GM21360 (cell line): ENCODE results near the gene ST7L.

ENCODE experiments used
- ATAC-seq: cut with Tn5 transposase; IDR thresholded peaks from one replicate; pipeline ENCODE4 v1.9.1; 2021; ENCODE audit warnings: mild to moderate bottlenecking, moderate library complexity; ENCODE audit not compliant: unreplicated experiment

Gene ST7L

DNA sequence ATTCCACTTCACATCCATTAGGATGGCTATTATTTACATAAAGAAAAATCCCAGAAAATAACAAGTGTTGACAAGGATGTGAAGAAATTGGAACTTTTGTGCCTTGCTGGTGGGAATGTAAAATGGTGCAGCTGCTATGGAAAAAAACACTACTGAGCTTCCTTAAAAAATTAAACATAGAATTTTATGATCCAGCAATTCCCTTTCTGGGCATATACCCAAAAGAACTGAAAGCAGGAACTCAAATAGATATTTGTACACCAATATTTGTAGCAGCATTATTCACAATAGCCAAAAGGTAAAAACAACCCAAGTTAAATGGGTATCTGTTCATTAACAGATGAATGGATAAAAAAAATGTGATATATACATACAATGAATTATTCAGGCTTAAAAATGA lies 64.5 kb downstream of the ST7L start:
- ATAC-seq: no peak

DNA sequence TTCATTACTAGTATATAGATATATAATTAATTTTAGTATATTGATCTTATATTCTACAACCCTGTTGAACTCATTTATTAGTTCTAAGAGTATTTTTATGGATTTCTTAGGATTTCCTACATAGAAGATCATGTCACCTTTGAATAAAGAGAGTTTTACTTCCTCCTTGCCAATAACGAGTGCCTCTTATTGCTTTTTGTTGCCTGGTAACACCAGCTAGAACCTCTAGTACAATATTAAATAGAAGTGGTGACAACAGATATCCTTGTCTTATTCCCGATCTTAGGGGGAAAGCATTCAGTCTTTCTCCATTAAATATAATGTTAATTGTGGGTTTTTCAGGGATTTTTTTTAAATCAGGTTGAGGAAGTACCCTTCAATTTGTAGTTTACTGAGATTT lies 69.4 kb downstream of the ST7L start:
- ATAC-seq: no peak

DNA sequence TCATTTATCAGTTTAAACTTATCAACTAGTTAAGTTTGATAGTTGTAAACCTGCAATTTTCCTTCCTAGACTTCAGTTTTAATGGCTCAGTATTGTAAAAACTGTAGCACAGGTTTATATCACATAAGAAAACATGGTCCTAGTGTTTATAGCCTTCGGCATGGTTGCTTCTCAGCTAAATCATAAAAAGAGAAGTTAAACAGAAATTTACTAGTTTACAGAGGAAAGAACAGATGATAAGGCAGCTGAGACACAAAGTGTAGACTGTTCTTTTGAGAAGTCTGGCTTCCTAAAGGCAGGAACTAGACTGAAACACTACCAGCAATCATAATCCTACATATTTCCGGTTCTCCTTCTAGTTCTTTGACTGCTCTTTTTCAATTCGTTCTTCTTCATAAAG lies 70.4 kb downstream of the ST7L start:
- ATAC-seq: no peak

DNA sequence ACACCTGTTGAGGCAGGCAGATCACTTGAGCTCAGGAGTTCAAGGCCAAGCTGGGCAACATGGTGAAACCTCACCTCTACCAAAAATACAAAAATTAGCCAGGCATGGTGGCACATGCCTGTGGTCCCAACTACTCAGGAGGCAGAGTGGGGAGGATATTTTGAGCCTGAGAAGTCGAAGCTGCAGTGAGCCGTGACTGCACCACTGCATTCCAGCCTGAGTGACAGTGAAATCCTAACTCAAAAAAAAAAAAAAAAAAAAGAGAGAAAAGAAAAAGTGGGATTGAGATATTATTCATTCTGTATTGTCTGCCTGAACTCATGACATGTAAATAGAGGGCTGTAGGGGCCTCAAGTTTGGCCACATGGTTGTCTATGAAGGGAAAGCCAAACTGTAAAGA lies 72.9 kb downstream of the ST7L start:
- no peak for ATAC-seq

DNA sequence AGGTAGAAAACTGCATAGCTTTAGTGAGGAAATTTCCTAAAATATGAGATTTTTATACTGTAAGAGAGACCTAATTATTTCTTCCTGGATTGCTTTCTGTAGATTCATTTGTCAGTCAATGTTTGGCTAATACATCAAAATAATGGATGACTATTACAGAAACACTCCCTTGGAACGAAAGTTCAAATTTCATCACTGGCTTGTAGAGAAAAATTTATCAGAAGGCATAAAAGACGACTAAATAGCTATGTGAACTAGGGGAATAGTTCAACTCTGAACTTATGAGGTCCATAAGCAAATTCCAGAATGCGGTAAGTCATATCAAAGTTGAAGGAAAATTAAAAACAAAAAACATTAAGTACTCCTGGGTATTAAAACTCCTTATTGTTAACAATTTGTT lies 74.2 kb downstream of the ST7L start:
- ATAC-seq: no peak

DNA sequence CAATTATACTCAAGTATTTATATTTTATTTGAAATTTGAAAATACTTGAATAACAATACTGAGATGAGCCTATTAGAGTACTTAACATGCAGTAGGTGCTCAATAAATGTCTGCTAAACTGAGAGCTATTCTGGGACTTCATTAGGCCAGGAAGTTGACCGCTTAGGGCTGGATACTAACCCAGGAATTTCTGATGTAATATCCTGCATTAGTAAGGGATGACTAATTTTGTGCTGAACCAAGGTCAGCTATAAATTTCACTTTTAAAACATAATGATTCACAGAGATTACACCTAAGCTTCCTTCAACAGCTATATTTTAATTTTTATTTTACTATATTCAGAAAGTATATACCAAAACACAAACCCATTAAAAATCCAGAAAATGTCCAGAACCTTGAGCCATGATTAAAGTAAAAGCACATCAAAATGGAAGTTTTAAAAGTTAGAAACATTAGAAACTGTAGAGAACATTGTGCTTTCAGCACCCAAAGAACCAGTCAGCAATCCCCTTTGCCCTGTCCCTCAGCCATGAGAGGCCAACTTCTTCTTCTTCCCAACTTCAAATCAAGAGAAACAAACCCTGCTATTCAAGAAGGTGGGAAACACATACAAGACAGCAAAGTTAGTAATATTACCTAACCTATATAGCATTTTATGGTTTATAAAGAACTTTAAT lies 74.8 kb downstream of the ST7L start:
- ATAC-seq: no peak

DNA sequence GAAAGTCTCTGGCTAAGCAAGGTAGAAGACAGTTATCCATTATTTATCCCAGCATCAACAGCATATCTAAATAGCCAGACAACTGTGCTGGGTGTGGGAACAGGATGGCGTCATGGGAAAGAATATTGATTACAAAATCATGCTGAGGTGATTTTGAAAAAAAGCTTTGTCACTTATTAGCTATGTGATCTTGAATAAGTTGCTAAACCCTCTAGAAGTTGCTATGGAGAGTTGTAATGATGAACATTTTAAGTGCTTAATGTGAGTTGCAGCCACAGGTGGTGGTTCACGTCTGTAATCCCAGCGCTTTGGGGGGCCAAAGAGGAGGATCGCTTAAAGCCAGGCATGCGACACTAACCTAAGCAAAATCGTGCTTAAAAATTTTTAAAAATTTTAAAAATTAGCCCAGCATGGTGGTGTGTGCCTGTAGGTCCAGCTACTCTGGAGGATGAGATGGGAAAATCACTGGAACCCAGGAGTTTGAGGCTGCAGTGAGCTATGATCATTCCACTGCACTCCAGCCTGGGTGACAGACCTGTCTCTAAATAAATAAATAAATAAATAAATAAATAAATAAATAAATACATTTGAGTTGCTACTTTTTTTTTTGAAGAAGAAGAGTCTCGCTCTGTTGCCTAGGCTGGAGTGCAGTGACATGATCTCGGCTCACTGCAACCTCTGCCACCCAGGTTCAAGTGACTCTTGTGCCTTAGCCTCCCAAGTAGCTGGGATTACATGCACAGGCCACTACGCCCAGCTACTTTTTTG lies 76.6 kb downstream of the ST7L start:
- no peak for ATAC-seq

DNA sequence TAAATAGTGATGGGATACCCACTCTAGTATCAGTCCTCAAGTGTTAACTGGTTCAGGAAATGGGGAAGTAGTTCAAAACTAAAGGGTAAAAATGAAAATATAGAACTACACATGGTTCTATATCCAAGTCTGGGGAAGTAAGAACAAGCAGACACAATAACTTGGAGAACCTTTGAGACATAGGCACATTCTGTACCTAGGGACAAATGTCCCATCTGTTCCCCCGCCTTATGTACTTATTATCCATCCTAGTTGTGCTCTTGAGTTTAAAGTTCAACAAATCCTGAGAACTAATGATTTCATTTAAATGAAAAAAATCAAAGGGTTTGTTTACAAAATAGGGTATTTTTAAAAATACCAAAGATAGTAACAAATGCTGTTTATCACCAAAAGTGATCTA lies 77.6 kb downstream of the ST7L start:
- no peak for ATAC-seq

DNA sequence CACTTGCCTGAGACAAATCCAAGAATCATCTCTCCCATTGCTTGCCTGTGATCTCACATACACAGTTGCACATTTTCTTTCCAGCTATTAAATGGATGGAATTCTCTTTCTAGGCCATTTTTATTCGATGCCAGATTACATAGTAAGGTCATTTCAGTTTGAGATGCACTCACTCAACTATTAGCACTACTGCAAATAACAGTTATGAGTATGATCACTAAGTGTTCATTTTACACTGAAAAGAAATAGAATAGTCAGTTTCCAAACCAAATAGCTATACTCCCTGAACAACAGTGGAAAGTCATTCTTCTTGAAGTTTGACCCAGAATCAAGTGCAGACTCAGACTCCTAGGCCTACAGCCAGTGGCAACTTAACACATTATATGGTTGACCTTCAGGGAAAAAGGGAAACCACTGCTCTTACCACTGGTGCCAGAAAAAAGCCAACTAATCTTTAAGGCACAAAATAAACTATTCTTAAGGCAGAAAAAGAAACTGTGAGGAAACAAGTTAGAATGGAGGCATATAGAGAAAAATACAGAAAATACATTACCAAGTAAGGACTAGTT lies 78.6 kb downstream of the ST7L start:
- ATAC-seq: no peak

DNA sequence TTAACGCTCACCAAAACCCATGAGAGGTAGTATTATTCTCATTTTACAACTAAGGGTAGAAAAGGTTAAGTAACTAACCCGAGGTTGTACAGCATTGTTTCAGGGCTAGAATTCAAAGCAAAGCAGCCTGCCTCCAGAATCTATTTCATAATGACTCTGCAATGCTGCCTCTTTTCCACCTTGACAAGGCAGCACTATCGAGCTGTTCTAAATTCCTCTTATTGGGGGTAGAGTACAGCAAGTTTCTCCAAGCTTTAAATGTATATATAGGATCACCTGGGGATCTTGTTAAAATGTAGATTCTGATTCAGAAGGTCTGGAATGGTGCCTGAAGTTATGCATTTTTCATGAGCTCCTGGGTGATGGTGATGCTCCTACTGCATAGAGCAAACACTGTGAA lies 80.1 kb downstream of the ST7L start:
- no peak for ATAC-seq

DNA sequence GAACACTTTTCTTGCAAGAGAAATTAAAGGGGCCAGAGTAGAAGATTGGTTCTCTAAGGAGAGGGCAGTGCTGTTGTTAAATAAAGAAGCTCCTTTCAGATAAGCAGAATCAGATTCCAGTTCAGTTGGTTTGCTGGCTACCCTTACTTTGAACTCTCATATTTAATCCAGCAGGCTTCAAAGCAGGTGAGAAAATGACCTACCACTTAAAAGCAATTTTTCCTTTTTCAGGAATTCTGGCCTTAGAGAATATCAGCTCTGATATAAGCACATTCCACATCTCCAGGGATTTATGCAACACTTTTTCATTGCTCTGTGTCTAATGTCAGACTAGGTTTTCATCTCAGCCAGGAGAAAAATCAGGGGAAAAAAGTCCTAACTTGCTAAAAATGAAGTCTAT lies 81.5 kb downstream of the ST7L start:
- no peak for ATAC-seq

DNA sequence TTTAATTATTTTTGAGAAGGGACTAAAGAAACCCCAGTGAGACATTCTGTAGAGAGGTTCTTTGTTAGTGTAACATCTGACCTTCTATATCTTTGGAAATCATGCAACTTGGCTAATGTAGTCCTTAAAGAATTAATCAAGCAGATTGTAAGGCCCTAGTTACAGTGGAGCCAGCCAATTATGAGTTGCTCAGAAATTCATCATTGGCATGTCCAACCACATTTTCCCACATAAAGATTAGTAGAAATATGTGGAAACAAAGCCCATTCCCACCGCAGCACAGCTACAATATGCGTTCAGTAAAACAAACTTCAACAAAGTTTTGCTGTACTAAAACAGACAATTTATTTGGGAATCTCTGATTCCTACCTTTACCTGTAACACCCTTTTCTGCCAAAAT lies 82.4 kb downstream of the ST7L start:
- ATAC-seq: no peak

DNA sequence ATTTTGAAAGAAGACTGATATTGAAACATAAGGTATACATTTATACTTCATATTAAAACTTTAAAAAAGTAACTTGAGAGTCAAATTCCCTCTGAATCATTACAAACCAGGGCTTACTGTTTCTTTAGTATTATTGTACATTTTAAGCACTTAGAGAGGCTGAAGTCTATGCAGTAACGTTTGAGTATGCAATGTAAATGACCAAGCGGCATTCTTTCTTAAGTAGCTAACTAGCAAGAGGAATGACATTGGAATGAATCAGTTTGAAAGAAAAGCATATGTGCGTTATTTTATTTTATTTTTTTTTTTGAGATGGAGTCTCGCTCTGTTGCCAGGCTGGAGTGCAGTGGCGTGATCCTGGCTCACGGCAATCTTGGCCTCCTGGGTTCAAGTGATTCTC lies 85.9 kb downstream of the ST7L start:
- no peak for ATAC-seq

DNA sequence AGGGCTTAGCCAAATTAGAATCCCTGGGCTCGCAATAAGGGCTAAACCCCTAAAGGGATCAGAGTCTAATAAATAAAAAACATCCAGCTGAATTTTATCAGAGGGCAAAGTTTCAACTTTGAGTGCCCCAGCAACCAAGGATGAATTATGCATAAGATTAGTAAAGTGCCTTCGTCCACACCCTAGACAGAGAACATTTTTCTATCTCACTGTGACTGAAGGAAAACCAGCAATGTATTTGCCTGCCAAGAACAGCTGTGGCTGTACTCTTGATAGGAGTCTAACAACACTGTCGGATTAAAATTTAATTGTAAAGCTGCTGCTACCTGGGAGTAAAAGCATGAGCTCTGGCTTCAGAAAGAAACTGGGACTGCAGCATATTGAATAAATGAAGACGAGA lies 86.9 kb downstream of the ST7L start:
- no peak for ATAC-seq

DNA sequence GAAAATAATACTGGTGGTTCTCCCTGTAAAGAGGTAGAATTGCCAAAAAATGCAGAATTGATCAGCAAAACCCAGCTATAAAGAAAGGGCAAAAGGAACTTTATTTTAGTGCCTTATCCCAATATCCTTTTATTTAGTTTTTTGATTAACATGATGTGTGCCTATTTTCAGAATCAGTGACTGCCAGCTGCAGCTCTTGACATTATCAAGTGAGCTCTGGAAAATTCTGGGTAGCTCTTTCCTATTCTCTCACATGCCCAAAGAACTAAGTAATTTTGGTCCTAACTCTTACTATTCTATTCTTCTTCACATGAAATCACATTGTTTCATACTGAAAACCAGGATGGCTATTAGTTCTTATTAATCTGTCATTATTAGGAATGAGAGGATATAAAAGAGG lies 88.1 kb downstream of the ST7L start:
- ATAC-seq: no peak

DNA sequence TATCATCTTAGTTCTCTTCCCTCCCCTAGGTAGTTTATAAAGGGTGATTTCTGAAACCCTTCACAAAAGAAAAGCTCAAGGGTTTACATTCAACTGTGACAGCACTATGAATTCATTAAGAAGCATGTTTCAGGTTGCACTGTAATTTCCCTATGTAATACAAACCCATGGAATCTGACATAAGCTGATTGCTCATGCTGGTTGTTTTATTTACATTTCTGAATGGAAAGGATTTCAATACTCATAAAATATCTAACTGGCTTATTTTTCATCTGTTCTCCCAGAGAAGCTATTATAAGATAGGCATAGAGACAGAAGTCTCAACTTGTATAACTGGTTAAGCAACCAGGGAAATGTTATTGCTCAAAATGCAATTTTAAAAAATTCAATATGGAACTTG lies 89.6 kb downstream of the ST7L start:
- no peak for ATAC-seq

DNA sequence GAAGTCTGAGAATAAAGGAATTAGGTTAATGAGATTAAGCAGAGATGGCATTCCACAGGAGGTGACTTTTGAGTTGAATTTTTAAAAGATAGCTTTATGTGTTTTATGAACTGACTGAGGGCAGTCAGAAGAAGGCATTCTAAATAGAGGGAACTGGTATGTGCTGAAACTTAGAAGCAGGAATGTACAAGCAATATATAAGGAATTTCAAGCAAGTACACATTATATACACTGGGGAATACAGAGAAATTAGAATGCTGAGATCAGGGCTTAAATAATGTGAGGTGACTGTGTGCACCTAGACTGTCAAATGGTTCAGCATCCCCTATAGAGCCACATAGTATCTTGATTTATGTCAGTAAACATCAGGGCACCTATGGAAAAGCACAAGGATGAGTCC lies 90.9 kb downstream of the ST7L start:
- ATAC-seq: no peak

DNA sequence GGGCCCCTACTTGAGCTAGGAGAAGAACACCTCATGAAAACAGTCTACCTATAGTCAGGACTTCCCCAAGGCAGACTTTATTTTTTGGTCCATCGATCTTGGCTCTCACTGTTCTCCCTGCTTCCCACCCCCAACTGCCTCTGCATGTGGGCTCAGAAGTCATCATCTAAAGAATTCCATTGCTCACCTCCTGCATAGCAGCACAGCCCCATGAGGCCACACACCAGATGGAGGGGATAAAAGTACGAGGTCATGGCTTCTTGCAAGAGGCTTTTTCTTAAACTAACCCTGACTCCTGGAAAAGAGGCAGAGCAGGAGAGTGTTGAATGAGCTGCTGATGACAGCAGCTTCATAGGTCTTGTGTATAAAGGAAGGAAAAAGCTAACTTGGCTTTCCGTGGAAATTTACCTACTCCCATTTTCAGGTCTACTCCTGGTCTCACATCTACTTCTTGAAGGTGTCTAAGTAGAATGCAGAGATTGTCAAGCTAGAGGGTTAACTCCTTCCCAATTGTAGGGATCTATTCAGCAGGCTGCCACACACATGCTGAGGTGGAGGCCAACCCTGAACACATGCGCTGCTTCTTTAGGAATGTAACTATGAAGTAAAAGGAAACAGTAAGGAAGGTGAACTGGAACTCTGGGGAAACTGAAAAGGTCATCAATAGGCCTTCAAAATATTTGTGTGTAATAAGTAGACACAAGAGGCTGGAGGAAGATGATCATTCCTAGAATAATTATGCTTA lies 91.5 kb downstream of the ST7L start:
- ATAC-seq: no peak

DNA sequence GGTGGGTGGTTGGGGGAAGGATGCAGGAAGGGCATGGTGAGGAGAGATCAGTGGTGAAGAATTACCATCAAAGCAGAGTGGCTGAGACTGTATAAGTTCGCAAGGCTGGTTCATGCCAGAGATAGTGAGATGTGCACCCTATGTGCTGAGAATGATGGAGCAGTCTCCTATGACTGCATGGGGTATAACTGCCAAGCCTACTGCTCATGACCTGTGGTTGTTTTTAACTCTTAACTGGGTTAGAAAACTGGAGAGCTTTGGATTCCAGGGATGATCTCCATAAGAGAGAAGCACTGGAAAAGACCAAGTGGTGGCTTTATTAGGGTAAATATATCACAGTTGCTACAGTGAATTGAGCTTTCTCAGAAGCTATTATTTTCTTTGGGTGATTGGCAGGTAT lies 94.0 kb downstream of the ST7L start:
- ATAC-seq: no peak

DNA sequence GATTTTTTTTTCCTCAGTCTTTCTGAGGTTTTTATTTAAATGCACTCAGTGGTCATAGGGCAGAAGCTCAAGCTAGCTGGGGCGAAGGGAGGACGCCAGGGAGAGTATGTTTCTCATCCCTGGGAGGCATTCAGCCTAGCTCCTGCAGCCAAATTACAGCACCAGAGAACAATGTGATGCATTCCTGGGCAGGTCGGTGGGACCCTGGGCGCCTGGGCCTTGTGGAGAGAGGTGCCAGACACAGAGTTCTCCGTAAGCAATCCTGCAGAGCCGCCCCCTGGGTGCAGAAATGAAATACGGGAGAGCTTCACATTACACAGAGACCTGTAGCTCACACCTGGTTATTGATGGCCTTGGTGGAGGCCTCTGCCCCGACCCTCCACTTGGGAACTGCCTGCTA lies 94.7 kb downstream of the ST7L start:
- ATAC-seq: no peak

DNA sequence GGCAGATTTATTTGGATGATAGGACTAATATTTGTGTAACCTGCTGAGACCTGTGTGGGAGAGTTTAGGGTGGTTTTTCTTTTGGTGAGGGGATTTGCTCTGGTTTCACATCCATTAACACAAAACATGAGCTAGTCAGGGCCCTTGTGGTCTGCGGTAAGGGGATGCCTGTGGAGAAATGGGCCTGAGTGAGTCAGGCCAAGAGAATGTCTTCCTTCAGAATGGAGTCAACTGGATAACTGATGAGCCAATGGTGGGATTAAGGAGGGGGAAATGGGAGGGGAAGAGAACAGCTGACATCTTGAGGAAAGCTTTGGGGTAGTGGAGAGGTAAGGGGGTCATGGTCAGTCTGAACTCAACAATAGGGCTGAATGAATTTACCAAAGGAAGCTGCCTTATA lies 96.3 kb downstream of the ST7L start:
- no peak for ATAC-seq

DNA sequence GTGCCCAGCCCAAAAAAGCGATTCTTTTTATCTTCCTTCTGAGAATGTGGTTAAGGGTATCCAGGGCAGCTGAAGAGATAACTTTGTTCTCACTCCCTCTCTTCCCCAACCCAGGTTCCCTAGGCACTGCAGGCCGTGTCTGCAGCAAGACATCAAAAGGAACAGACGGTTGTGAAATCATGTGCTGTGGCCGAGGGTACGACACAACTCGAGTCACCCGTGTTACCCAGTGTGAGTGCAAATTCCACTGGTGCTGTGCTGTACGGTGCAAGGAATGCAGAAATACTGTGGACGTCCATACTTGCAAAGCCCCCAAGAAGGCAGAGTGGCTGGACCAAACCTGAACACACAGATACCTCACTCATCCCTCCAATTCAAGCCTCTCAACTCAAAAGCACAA lies 98.8 kb downstream of the ST7L start:
- ATAC-seq: no peak
